ENCODE measurements around the gene TNFSF4.

DNA sequence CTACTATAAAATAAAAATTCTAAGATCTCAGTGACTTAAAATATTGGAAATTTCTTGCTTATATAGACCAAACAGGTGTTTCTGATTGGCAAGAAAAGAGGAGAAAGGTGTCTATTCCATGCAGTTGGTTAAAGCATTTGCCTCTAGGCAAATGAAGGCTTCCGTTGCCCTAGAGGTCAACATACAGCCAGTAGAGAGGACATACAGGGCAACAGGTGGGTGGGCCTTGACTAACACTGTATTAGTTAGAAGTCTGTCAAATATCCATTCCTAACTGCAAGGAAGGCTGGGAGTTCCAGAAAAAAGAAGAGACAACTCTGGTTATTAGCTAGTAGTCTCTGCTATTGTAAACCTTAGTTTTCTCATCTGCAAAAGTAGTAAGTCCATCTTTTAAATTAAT is 43.0 kb downstream of the TNFSF4 start:
- no peak for TF ChIP-seq TCF12 (IDR thresholded peaks at IDR 0.05)
- TF ChIP-seq, protein P1, sequence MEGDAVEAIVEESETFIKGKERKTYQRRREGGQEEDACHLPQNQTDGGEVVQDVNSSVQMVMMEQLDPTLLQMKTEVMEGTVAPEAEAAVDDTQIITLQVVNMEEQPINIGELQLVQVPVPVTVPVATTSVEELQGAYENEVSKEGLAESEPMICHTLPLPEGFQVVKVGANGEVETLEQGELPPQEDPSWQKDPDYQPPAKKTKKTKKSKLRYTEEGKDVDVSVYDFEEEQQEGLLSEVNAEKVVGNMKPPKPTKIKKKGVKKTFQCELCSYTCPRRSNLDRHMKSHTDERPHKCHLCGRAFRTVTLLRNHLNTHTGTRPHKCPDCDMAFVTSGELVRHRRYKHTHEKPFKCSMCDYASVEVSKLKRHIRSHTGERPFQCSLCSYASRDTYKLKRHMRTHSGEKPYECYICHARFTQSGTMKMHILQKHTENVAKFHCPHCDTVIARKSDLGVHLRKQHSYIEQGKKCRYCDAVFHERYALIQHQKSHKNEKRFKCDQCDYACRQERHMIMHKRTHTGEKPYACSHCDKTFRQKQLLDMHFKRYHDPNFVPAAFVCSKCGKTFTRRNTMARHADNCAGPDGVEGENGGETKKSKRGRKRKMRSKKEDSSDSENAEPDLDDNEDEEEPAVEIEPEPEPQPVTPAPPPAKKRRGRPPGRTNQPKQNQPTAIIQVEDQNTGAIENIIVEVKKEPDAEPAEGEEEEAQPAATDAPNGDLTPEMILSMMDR (IDR thresholded peaks at IDR 0.05), result no peak
- no peak for TF ChIP-seq FOXJ3 (CRISPR knock-in tag; IDR thresholded peaks at IDR 0.05)
- TF ChIP-seq, protein P2, sequence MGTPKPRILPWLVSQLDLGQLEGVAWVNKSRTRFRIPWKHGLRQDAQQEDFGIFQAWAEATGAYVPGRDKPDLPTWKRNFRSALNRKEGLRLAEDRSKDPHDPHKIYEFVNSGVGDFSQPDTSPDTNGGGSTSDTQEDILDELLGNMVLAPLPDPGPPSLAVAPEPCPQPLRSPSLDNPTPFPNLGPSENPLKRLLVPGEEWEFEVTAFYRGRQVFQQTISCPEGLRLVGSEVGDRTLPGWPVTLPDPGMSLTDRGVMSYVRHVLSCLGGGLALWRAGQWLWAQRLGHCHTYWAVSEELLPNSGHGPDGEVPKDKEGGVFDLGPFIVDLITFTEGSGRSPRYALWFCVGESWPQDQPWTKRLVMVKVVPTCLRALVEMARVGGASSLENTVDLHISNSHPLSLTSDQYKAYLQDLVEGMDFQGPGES (IDR thresholded peaks at IDR 0.05; ENCODE audit: low read depth, low read length), result no peak
- TF ChIP-seq, protein P3, sequence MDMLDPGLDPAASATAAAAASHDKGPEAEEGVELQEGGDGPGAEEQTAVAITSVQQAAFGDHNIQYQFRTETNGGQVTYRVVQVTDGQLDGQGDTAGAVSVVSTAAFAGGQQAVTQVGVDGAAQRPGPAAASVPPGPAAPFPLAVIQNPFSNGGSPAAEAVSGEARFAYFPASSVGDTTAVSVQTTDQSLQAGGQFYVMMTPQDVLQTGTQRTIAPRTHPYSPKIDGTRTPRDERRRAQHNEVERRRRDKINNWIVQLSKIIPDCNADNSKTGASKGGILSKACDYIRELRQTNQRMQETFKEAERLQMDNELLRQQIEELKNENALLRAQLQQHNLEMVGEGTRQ (IDR thresholded peaks at IDR 0.05; ENCODE audit: borderline replicate concordance, low read depth, low read length), result no peak
- TF ChIP-seq FOSL2 (IDR thresholded peaks at IDR 0.05; ENCODE audit: borderline replicate concordance, low read depth), result no peak
- TF ChIP-seq, protein P4, sequence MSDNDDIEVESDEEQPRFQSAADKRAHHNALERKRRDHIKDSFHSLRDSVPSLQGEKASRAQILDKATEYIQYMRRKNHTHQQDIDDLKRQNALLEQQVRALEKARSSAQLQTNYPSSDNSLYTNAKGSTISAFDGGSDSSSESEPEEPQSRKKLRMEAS (IDR thresholded peaks at IDR 0.05; ENCODE audit: low read depth), result no peak
- no peak for TF ChIP-seq TAF1 (IDR thresholded peaks at IDR 0.05; ENCODE audit: borderline replicate concordance, low read depth, low read length)
- no peak for TF ChIP-seq RXRA (IDR thresholded peaks at IDR 0.05; ENCODE audit: borderline replicate concordance, low read depth)
- TF ChIP-seq TEAD4 (IDR thresholded peaks at IDR 0.05; ENCODE audit: borderline replicate concordance, insufficient read depth), result no peak
- TF ChIP-seq, protein P5, sequence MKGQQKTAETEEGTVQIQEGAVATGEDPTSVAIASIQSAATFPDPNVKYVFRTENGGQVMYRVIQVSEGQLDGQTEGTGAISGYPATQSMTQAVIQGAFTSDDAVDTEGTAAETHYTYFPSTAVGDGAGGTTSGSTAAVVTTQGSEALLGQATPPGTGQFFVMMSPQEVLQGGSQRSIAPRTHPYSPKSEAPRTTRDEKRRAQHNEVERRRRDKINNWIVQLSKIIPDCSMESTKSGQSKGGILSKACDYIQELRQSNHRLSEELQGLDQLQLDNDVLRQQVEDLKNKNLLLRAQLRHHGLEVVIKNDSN (IDR thresholded peaks at IDR 0.05; ENCODE audit: borderline replicate concordance, low read depth), result no peak
- TF ChIP-seq JUND (IDR thresholded peaks at IDR 0.05), result no peak

Data from SK-N-SH (cell line).